Measurements from ENCODE around the gene DAPK2.

Gene DAPK2

GRCh38 chr15:64017082-64017588 is 29.1 kb downstream of the DAPK2 start:
- no peak overlapping the region for H3K4me3 ChIP-seq (IDR thresholded peaks at IDR 0.05; ENCODE audit: insufficient read depth, low read depth, low read length)

DNA sequence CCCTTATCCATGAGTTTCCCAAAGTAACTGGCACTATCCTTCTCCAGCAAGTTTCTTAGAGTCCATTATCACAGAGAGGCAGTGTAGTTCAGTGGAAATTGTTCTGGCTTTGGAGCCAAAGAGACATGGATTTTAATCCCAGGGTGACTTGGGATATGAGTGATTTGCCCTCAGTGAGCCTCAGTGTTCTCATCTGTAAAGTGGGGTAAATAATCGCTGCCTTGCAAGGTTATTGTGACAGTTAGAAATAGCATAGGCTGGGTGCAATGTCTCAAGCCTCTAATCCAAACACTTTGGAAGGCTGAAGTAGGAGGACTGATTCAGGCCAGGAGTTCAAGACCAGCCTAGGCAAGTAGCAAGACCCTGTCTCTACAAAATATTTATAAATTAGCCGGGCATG is 30.0 kb downstream of the DAPK2 start:
- H4K20me1 ChIP-seq (ENCODE audit: insufficient read depth) = no peaks in the 10 kb centered on the region
- H3K27me3 ChIP-seq (ENCODE audit: insufficient read depth, low read depth) = no peaks in the 10 kb centered on the region
- no peak overlapping the region for H3K27ac ChIP-seq
- H3K4me3 ChIP-seq (IDR thresholded peaks at IDR 0.05; ENCODE audit: insufficient read depth, low read depth, low read length) = no peak overlapping the region
- H3K4me1 ChIP-seq (ENCODE audit: low read depth, poor library complexity, severe bottlenecking) = no peaks in the 10 kb centered on the region
- no peak overlapping the region for H3K9ac ChIP-seq
- no peaks in the 10 kb centered on the region for H3K79me2 ChIP-seq (ENCODE audit: insufficient read depth, low read depth)
- no peak overlapping the region for H3K4me2 ChIP-seq
- TF ChIP-seq, protein P1, sequence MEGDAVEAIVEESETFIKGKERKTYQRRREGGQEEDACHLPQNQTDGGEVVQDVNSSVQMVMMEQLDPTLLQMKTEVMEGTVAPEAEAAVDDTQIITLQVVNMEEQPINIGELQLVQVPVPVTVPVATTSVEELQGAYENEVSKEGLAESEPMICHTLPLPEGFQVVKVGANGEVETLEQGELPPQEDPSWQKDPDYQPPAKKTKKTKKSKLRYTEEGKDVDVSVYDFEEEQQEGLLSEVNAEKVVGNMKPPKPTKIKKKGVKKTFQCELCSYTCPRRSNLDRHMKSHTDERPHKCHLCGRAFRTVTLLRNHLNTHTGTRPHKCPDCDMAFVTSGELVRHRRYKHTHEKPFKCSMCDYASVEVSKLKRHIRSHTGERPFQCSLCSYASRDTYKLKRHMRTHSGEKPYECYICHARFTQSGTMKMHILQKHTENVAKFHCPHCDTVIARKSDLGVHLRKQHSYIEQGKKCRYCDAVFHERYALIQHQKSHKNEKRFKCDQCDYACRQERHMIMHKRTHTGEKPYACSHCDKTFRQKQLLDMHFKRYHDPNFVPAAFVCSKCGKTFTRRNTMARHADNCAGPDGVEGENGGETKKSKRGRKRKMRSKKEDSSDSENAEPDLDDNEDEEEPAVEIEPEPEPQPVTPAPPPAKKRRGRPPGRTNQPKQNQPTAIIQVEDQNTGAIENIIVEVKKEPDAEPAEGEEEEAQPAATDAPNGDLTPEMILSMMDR (conservative IDR thresholded peaks at IDR 0.05; ENCODE audit: low read depth, low read length) = no peak
- no peak overlapping the region for H2AFZ ChIP-seq (ENCODE audit: low read depth)
- H3K36me3 ChIP-seq (ENCODE audit: insufficient read depth) = no peaks in the 10 kb centered on the region

More at GRCh38 chr15:64017082-64017588, 29.1 kb downstream of the DAPK2 start:
- H3K9ac ChIP-seq = no peak overlapping the region
- TF ChIP-seq, protein P1 (conservative IDR thresholded peaks at IDR 0.05; ENCODE audit: low read depth, low read length) = no peak
- H2AFZ ChIP-seq (ENCODE audit: low read depth) = no peak overlapping the region
- no peak overlapping the region for H3K27ac ChIP-seq
- no peaks in the 10 kb centered on the region for H3K79me2 ChIP-seq (ENCODE audit: insufficient read depth, low read depth)
- no peaks in the 10 kb centered on the region for H3K27me3 ChIP-seq (ENCODE audit: insufficient read depth, low read depth)
- no peak overlapping the region for H3K4me2 ChIP-seq
- H3K36me3 ChIP-seq (ENCODE audit: insufficient read depth) = no peaks in the 10 kb centered on the region
- H4K20me1 ChIP-seq (ENCODE audit: insufficient read depth) = no peaks in the 10 kb centered on the region
- H3K4me1 ChIP-seq (ENCODE audit: low read depth, poor library complexity, severe bottlenecking) = no peaks in the 10 kb centered on the region

DNA sequence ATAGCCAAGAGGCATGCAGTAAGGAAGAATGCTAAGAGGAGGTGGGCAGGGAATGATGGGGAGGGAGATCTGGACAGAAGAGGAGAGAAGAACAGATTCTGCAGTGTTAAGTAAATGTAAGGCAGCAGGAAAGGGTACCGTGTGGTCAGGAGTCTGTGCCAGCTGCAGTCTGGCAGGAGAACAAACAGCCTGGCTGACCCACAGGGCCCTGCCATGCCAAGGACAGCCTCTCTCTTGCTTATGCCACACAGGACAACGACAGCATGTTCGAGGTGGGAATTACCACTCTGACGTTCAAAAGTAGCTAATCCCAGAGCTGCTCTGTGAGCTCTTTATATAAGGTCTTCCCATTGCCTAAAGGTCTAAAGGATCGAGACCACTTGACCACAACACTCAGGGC is 31.3 kb downstream of the DAPK2 start:
- H3K27me3 ChIP-seq (ENCODE audit: insufficient read depth, low read depth) = no peaks in the 10 kb centered on the region
- H3K79me2 ChIP-seq (ENCODE audit: insufficient read depth, low read depth) = no peaks in the 10 kb centered on the region
- H3K4me1 ChIP-seq (ENCODE audit: low read depth, poor library complexity, severe bottlenecking) = no peaks in the 10 kb centered on the region
- TF ChIP-seq, protein P1 (conservative IDR thresholded peaks at IDR 0.05; ENCODE audit: low read depth, low read length) = no peak
- no peaks in the 10 kb centered on the region for H4K20me1 ChIP-seq (ENCODE audit: insufficient read depth)
- H2AFZ ChIP-seq (ENCODE audit: low read depth) = no peak overlapping the region
- no peak overlapping the region for H3K9ac ChIP-seq
- H3K4me2 ChIP-seq = no peak overlapping the region
- H3K36me3 ChIP-seq (ENCODE audit: insufficient read depth) = no peaks in the 10 kb centered on the region
- H3K4me3 ChIP-seq (IDR thresholded peaks at IDR 0.05; ENCODE audit: insufficient read depth, low read depth, low read length) = no peak overlapping the region
- no peak overlapping the region for H3K27ac ChIP-seq

- TF ChIP-seq, protein P1 (conservative IDR thresholded peaks at IDR 0.05; ENCODE audit: low read depth, low read length) = no peak
- H3K4me2 ChIP-seq = no peak overlapping the region
- no peaks in the 10 kb centered on the region for H3K4me1 ChIP-seq (ENCODE audit: low read depth, poor library complexity, severe bottlenecking)
- H3K27me3 ChIP-seq (ENCODE audit: insufficient read depth, low read depth) = no peaks in the 10 kb centered on the region
- no peaks in the 10 kb centered on the region for H4K20me1 ChIP-seq (ENCODE audit: insufficient read depth)
- H3K9ac ChIP-seq = no peak overlapping the region
- no peak overlapping the region for H2AFZ ChIP-seq (ENCODE audit: low read depth)
- no peak overlapping the region for H3K27ac ChIP-seq
- no peak overlapping the region for H3K4me3 ChIP-seq (IDR thresholded peaks at IDR 0.05; ENCODE audit: insufficient read depth, low read depth, low read length)
- no peaks in the 10 kb centered on the region for H3K79me2 ChIP-seq (ENCODE audit: insufficient read depth, low read depth)
- no peaks in the 10 kb centered on the region for H3K36me3 ChIP-seq (ENCODE audit: insufficient read depth)
These were observed 32.9 kb downstream of the DAPK2 start for GRCh38 chr15:64013179-64014062.

Measured in KMS-11 (cell line).